Measurements from ENCODE around the gene RAPH1. TPM values are rescaled to one million over a fixed set of nuclear protein-coding genes. Genes with fewer than 3 reads are reported as not detected.

Gene RAPH1
- total RNA-seq, 1 experiment from 2014 or later = 114 TPM

GRCh38 chr2:203366639-203367466 is 168.2 kb downstream of the RAPH1 start:
- intact Hi-C loops (cut with micrococcal nuclease; ENCODE audit: unreplicated experiment) = no loop called here
- Histone ChIP-seq H3K9me3 (no peaks in the 10 kb centered on the region), H3K4me1 (no peaks in the 10 kb centered on the region), H3K4me3 (ENCODE audit: low read depth, low read length) (no peak overlapping the region), H3K36me3 (ENCODE audit: control insufficient read depth, insufficient read depth, low read length) (no peaks in the 10 kb centered on the region), H3K27me3 (replicated peaks; ENCODE audit: control insufficient read depth, insufficient read depth, low read length) (no peaks in the 10 kb centered on the region)
- no TSS peak for BruUV-seq (replicated peaks)
- H3K36me3 Mint-ChIP-seq (ENCODE audit: insufficient read depth, unreplicated experiment) = no peaks in the 10 kb centered on the region
- H3K27ac Mint-ChIP-seq (ENCODE audit: unreplicated experiment) = no peak overlapping the region
- H3K27me3 Mint-ChIP-seq (ENCODE audit: insufficient read depth, unreplicated experiment) = no peaks in the 10 kb centered on the region
- POLR2A ChIA-PET = no interaction called here
- no peaks in the 10 kb centered on the region for H3K9me3 Mint-ChIP-seq (ENCODE audit: unreplicated experiment)
- H3K4me3 Mint-ChIP-seq (ENCODE audit: unreplicated experiment) = no peak overlapping the region
- DNase-seq = no peak
- TF ChIP-seq, protein P1, sequence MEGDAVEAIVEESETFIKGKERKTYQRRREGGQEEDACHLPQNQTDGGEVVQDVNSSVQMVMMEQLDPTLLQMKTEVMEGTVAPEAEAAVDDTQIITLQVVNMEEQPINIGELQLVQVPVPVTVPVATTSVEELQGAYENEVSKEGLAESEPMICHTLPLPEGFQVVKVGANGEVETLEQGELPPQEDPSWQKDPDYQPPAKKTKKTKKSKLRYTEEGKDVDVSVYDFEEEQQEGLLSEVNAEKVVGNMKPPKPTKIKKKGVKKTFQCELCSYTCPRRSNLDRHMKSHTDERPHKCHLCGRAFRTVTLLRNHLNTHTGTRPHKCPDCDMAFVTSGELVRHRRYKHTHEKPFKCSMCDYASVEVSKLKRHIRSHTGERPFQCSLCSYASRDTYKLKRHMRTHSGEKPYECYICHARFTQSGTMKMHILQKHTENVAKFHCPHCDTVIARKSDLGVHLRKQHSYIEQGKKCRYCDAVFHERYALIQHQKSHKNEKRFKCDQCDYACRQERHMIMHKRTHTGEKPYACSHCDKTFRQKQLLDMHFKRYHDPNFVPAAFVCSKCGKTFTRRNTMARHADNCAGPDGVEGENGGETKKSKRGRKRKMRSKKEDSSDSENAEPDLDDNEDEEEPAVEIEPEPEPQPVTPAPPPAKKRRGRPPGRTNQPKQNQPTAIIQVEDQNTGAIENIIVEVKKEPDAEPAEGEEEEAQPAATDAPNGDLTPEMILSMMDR (IDR thresholded peaks at IDR 0.05; ENCODE audit: insufficient read depth in 1 of 2, low read depth in 1 of 2, low read length in 1 of 2, severe bottlenecking in 1 of 2, unreplicated experiment in 1 of 2) = no peak
- CTCF ChIA-PET = no interaction called here
- H3K4me1 Mint-ChIP-seq (ENCODE audit: low read depth, unreplicated experiment) = no peaks in the 10 kb centered on the region

GRCh38 chr2:203361922-203362321 is 173.2 kb downstream of the RAPH1 start:
- peaks cover 6% of the 10 kb centered on the region for H3K4me1 Mint-ChIP-seq (ENCODE audit: low read depth, unreplicated experiment)
- H3K4me3 ChIP-seq (ENCODE audit: low read depth, low read length) = no peak overlapping the region
- intact Hi-C loops (cut with micrococcal nuclease; ENCODE audit: unreplicated experiment) = no loop called here
- no peak for DNase-seq
- POLR2A ChIA-PET = no interaction called here
- H3K4me1 ChIP-seq = no peaks in the 10 kb centered on the region; the same call in 1 of the 2 replicates
- no peaks in the 10 kb centered on the region for H3K36me3 ChIP-seq (ENCODE audit: control insufficient read depth, insufficient read depth, low read length)
- no peak overlapping the region for H3K27ac Mint-ChIP-seq (ENCODE audit: unreplicated experiment)
- no peak overlapping the region for H3K4me3 Mint-ChIP-seq (ENCODE audit: unreplicated experiment)
- TF ChIP-seq, protein P1 (IDR thresholded peaks at IDR 0.05; ENCODE audit: insufficient read depth in 1 of 2, low read depth in 1 of 2, low read length in 1 of 2, severe bottlenecking in 1 of 2, unreplicated experiment in 1 of 2) = no peak
- H3K9me3 ChIP-seq = 0 out of 2 replicates have a peak, but pooled peaks cover 3% of the 10 kb centered on the region
- no peaks in the 10 kb centered on the region for H3K36me3 Mint-ChIP-seq (ENCODE audit: insufficient read depth, unreplicated experiment)
- no TSS peak for BruUV-seq (replicated peaks)
- H3K27me3 Mint-ChIP-seq (ENCODE audit: insufficient read depth, unreplicated experiment) = no peaks in the 10 kb centered on the region
- no peaks in the 10 kb centered on the region for H3K9me3 Mint-ChIP-seq (ENCODE audit: unreplicated experiment)
- CTCF ChIA-PET = interaction anchor here (0.6 kb wide), 1 partner anchor 64 kb away, joined by 3 read pairs; no protein-coding TSS in a partner anchor
- H3K27me3 ChIP-seq (replicated peaks; ENCODE audit: control insufficient read depth, insufficient read depth, low read length) = no peaks in the 10 kb centered on the region

GRCh38 chr2:203361495-203361894 is 173.6 kb downstream of the RAPH1 start:
- Mint-ChIP-seq H3K27me3 (ENCODE audit: insufficient read depth, unreplicated experiment) (no peaks in the 10 kb centered on the region), H3K27ac (ENCODE audit: unreplicated experiment) (no peak overlapping the region), H3K9me3 (ENCODE audit: unreplicated experiment) (no peaks in the 10 kb centered on the region), H3K4me1 (ENCODE audit: low read depth, unreplicated experiment) (peaks cover 6% of the 10 kb centered on the region), H3K36me3 (ENCODE audit: insufficient read depth, unreplicated experiment) (no peaks in the 10 kb centered on the region), H3K4me3 (ENCODE audit: unreplicated experiment) (no peak overlapping the region)
- no peak for DNase-seq
- CTCF ChIA-PET = interaction anchor here (0.6 kb wide), 1 partner anchor 65 kb away, joined by 3 read pairs; no protein-coding TSS in a partner anchor
- Histone ChIP-seq H3K4me1 (no peaks in the 10 kb centered on the region; the same call in 1 of the 2 replicates), H3K36me3 (ENCODE audit: control insufficient read depth, insufficient read depth, low read length) (no peaks in the 10 kb centered on the region), H3K9me3 (0 out of 2 replicates have a peak, but pooled peaks cover 3% of the 10 kb centered on the region), H3K4me3 (ENCODE audit: low read depth, low read length) (no peak overlapping the region), H3K27me3 (replicated peaks; ENCODE audit: control insufficient read depth, insufficient read depth, low read length) (no peaks in the 10 kb centered on the region)
- TF ChIP-seq, protein P1 (IDR thresholded peaks at IDR 0.05; ENCODE audit: insufficient read depth in 1 of 2, low read depth in 1 of 2, low read length in 1 of 2, severe bottlenecking in 1 of 2, unreplicated experiment in 1 of 2) = no peak
- intact Hi-C loops (cut with micrococcal nuclease; ENCODE audit: unreplicated experiment) = no loop called here
- BruUV-seq (replicated peaks) = no TSS peak
- POLR2A ChIA-PET = no interaction called here

Data from Caco-2 (cell line).